Lung (tissue), 12 donors: ENCODE data around the gene ARHGAP8. TPM values are rescaled to one million over a fixed set of nuclear protein-coding genes. Genes with fewer than 3 reads are reported as not detected.

Experiments used
- ATAC-seq: fragments of 200-7000 bp; cut with Tn5 transposase; one replicate; pipeline ENCODE4 v1.9.1; 2020; ENCODE audit warnings: moderate number of reproducible peaks; ENCODE audit not compliant: insufficient read depth, low FRiP score
- DNase-seq, 3 donors: peaks; one replicate each; pipeline ENCODE4 v3.0.0-alpha.2; 2013 to 2017
- H3K27ac ChIP-seq, 2 donors: one replicate each; pipeline ENCODE4 v1.5.1; 2013; ENCODE audit warnings: mild to moderate bottlenecking in 2 of 2, moderate library complexity in 2 of 2, control low read depth in 1 of 2, inconsistent platforms in 1 of 2, low read depth in 1 of 2, low read length in 1 of 2
- H3K27me3 ChIP-seq, 3 donors: one replicate each; pipeline ENCODE4 v1.5.1; 2013; ENCODE audit warnings: low read length in 2 of 3; ENCODE audit not compliant: control insufficient read depth in 3 of 3, insufficient read depth in 3 of 3
- H3K36me3 ChIP-seq, 4 donors: one replicate each; pipeline ENCODE4 v1.5.1; 2013; ENCODE audit warnings: low read length in 4 of 4, mild to moderate bottlenecking in 1 of 4, moderate library complexity in 1 of 4; ENCODE audit not compliant: control insufficient read depth in 4 of 4, insufficient read depth in 4 of 4
- H3K4me1 ChIP-seq, 5 donors: one replicate each; pipeline ENCODE4 v1.5.1; 2013; ENCODE audit warnings: low read length in 5 of 5, mild to moderate bottlenecking in 2 of 5, moderate library complexity in 1 of 5; ENCODE audit not compliant: control insufficient read depth in 5 of 5, insufficient read depth in 5 of 5
- H3K4me3 ChIP-seq: one replicate; pipeline ENCODE4 v1.5.1; 2013; ENCODE audit warnings: mild to moderate bottlenecking, control low read depth, moderate library complexity
- H3K9ac ChIP-seq, 2 donors: one replicate each; pipeline ENCODE4 v1.5.1; 2013; ENCODE audit warnings: low read length in 2 of 2, control low read depth in 1 of 2; ENCODE audit not compliant: insufficient read depth in 1 of 2
- H3K9me3 ChIP-seq, 4 donors: one replicate each; pipeline ENCODE4 v1.5.1; 2013; ENCODE audit warnings: low read length in 3 of 4, mild to moderate bottlenecking in 1 of 4, moderate library complexity in 1 of 4; ENCODE audit not compliant: control insufficient read depth in 4 of 4, insufficient read depth in 3 of 4
- CTCF ChIP-seq: IDR thresholded peaks from 2 replicates; pipeline ENCODE4 v1.5.1; 2012; ENCODE audit warnings: mild to moderate bottlenecking; ENCODE audit errors: control extremely low read depth, extremely low read depth
- WGBS, 2 donors: extraction: QIAGEN DNeasy Blood & Tissue Kit; methylation state at CpG; one replicate each; pipeline ENCODE4 v1.1.7; 2013; 5-methylcytosine and 5-hydroxymethylcytosine counted together
- polyA plus RNA-seq, 2 donors: library from polyadenylated mRNA; stranded (reverse); fragments of 200-250 nt; gene quantifications; one replicate each; pipeline ENCODE4 v1.2.1, GENCODE V29; 2013
- total RNA-seq, 2 donors: library from RNA; depleted of rRNA in 1 of 2; stranded (reverse); fragments of >200 nt in 1 of 2; gene quantifications; one replicate each; pipeline ENCODE4 v1.2.1, GENCODE V29; 2014 to 2021
- donor health status: control.
- donor health status: control.
- donor health status: Bipolar disorder and iron deficiency.
- donor health status: healthy.
- donor health status: DM: yes; HTN: yes; CAD: no.

ARHGAP8 gene
- total and polyA plus RNA-seq, 4 donors = 6.8 to 21.6 (median 16.5) TPM

GRCh38 chr22:44906999-44907644 is 154.7 kb downstream of the ARHGAP8 start:
- DNase-seq (no peak), ATAC-seq (no peak)
- peaks cover 0 to 2% (median 0%) of the 10 kb centered on the region in 4 donors for H3K36me3 ChIP-seq
- H3K9ac ChIP-seq = no peak overlapping the region
- WGBS, 2 donors = 89 to 96% methylated on average over 18 of the region's 18 CpGs
- H3K9me3 ChIP-seq = peaks cover 0 to 19% (median 0%) of the 10 kb centered on the region in 4 donors
- H3K27me3 ChIP-seq = no peaks in the 10 kb centered on the region
- no peak overlapping the region for H3K27ac ChIP-seq
- H3K4me3 ChIP-seq = no peak overlapping the region
- H3K4me1 ChIP-seq = peaks cover 0 to 8% (median 0%) of the 10 kb centered on the region in 5 donors
- no peak for TF ChIP-seq CTCF

GRCh38 chr22:44907765-44908737 is 155.7 kb downstream of the ARHGAP8 start:
- H3K27ac ChIP-seq = no peak overlapping the region
- H3K9me3 ChIP-seq = peaks cover 0 to 17% (median 0%) of the 10 kb centered on the region in 4 donors
- H3K36me3 ChIP-seq = peaks cover 0 to 2% (median 0%) of the 10 kb centered on the region in 4 donors
- H3K4me1 ChIP-seq = peaks cover 0 to 8% (median 0%) of the 10 kb centered on the region in 5 donors
- no peaks in the 10 kb centered on the region for H3K27me3 ChIP-seq
- no peak overlapping the region for H3K9ac ChIP-seq
- DNase-seq (no peak), ATAC-seq (no peak)
- WGBS, 2 donors = 88 to 94% methylated on average over 21 of the region's 21 CpGs
- H3K4me3 ChIP-seq = no peak overlapping the region
- no peak for TF ChIP-seq CTCF

- Histone ChIP-seq H3K36me3 (peaks cover 0 to 2% (median 0%) of the 10 kb centered on the region in 4 donors), H3K4me3 (no peak overlapping the region), H3K9ac (no peak overlapping the region), H3K27me3 (no peaks in the 10 kb centered on the region), H3K4me1 (peaks cover 0 to 6% (median 0%) of the 10 kb centered on the region in 5 donors), H3K27ac (no peak overlapping the region), H3K9me3 (peaks cover 0 to 17% (median 0%) of the 10 kb centered on the region in 4 donors)
- ATAC-seq (no peak), DNase-seq (no peak)
- TF ChIP-seq CTCF = no peak
- 81 to 90% methylated on average over 6 of the region's 6 CpGs for WGBS, 2 donors
These were observed 156.9 kb downstream of the ARHGAP8 start for GRCh38 chr22:44909241-44909640.

Other genes with a start within 250 kb of the ARHGAP8 start
- 10 to 100 TPM; 11.8 to 17.3 TPM for gene PRR5, start 50.4 kb upstream of the ARHGAP8 start, total RNA-seq
- 10 to 100 TPM in 1 of 2 donors, 1 to 10 TPM in 1; 9.1 to 10.4 TPM for gene PRR5, start 50.4 kb upstream of the ARHGAP8 start, polyA plus RNA-seq